HEK293 (cell line): ENCODE results near the gene SOX18.

ENCODE experiments used
- KLF8 ChIP-seq: fragments of 450-650 bp; formaldehyde crosslinking; IDR thresholded peaks from 2 replicates; pipeline ENCODE4 v1.5.1; 2016; ENCODE audit warnings: missing biosample characterization, missing genetic modification characterization
- SP2 ChIP-seq: fragments of 450-650 bp; formaldehyde crosslinking; IDR thresholded peaks from 2 replicates; pipeline ENCODE4 v1.5.1; 2016; ENCODE audit warnings: missing biosample characterization, missing genetic modification characterization
- SP7 ChIP-seq: fragments of 450-650 bp; formaldehyde crosslinking; IDR thresholded peaks from 2 replicates; pipeline ENCODE4 v1.5.1; 2016; ENCODE audit warnings: missing biosample characterization, missing genetic modification characterization
- ZBTB17 ChIP-seq: fragments of 450-650 bp; formaldehyde crosslinking; IDR thresholded peaks from 2 replicates; pipeline ENCODE4 v1.5.1; 2016; ENCODE audit warnings: missing biosample characterization, missing genetic modification characterization
- ZBTB21 ChIP-seq: fragments of 450-650 bp; formaldehyde crosslinking; IDR thresholded peaks from 2 replicates; pipeline ENCODE4 v1.5.1; 2017; ENCODE audit warnings: missing biosample characterization, missing genetic modification characterization
- ZBTB7A ChIP-seq: fragments of 450-650 bp; formaldehyde crosslinking; IDR thresholded peaks from 2 replicates; pipeline ENCODE4 v1.5.1; 2016; ENCODE audit warnings: low read depth, missing biosample characterization, missing genetic modification characterization
- ZEB2 ChIP-seq: fragments of 450-650 bp; formaldehyde crosslinking; IDR thresholded peaks from 2 replicates; pipeline ENCODE4 v1.5.1; 2016; ENCODE audit warnings: missing biosample characterization, missing genetic modification characterization
- ZFP69B ChIP-seq: fragments of 450-650 bp; formaldehyde crosslinking; IDR thresholded peaks from 2 replicates; pipeline ENCODE4 v1.5.1; 2016; ENCODE audit warnings: missing biosample characterization, missing genetic modification characterization
- ZIC2 ChIP-seq: fragments of 450-650 bp; formaldehyde crosslinking; IDR thresholded peaks from 2 replicates; pipeline ENCODE4 v1.5.1; 2016; ENCODE audit warnings: missing biosample characterization, missing genetic modification characterization
- ZNF10 ChIP-seq: fragments of 450-650 bp; formaldehyde crosslinking; IDR thresholded peaks from 2 replicates; pipeline ENCODE4 v1.5.1; 2017; ENCODE audit warnings: missing biosample characterization, missing genetic modification characterization
- ZNF2 ChIP-seq: fragments of 450-650 bp; formaldehyde crosslinking; IDR thresholded peaks from 2 replicates; pipeline ENCODE4 v1.5.1; 2016; ENCODE audit warnings: missing biosample characterization, missing genetic modification characterization
- ZNF211 ChIP-seq: fragments of 450-650 bp; formaldehyde crosslinking; IDR thresholded peaks from 2 replicates; pipeline ENCODE4 v1.5.1; 2016; ENCODE audit warnings: low read depth, missing biosample characterization, missing genetic modification characterization
- ZNF302 ChIP-seq: fragments of 450-650 bp; formaldehyde crosslinking; IDR thresholded peaks from 2 replicates; pipeline ENCODE4 v1.5.1; 2016; ENCODE audit warnings: missing biosample characterization, missing genetic modification characterization, low read depth
- ZNF341 ChIP-seq: fragments of 450-650 bp; formaldehyde crosslinking; IDR thresholded peaks from 2 replicates; pipeline ENCODE4; 2016; ENCODE audit warnings: low read depth, missing biosample characterization, missing genetic modification characterization
- ZNF37A ChIP-seq: fragments of 450-650 bp; IDR thresholded peaks from 2 replicates; pipeline ENCODE4 v1.5.1; 2018; ENCODE audit warnings: missing biosample characterization, missing genetic modification characterization
- ZNF423 ChIP-seq: fragments of 450-650 bp; formaldehyde crosslinking; IDR thresholded peaks from 2 replicates; pipeline ENCODE4 v1.5.1; 2016; ENCODE audit warnings: missing biosample characterization, missing genetic modification characterization
- ZNF510 ChIP-seq: fragments of 450-650 bp; formaldehyde crosslinking; IDR thresholded peaks from 2 replicates; pipeline ENCODE4 v1.5.1; 2018; ENCODE audit warnings: mild to moderate bottlenecking, missing genetic modification characterization, missing biosample characterization; ENCODE audit not compliant: insufficient replicate concordance
- ZNF610 ChIP-seq: fragments of 450-650 bp; formaldehyde crosslinking; IDR thresholded peaks from 2 replicates; pipeline ENCODE4 v1.5.1; 2016; ENCODE audit warnings: missing biosample characterization, missing genetic modification characterization, borderline replicate concordance
- ZNF623 ChIP-seq: fragments of 450-650 bp; formaldehyde crosslinking; IDR thresholded peaks from 2 replicates; pipeline ENCODE4 v1.5.1; 2016; ENCODE audit warnings: missing biosample characterization, missing genetic modification characterization
- ZSCAN30 ChIP-seq: fragments of 450-650 bp; IDR thresholded peaks from 2 replicates; pipeline ENCODE4 v1.5.1; 2018; ENCODE audit warnings: missing biosample characterization, mild to moderate bottlenecking, missing genetic modification characterization, moderate library complexity
- ZXDB ChIP-seq: fragments of 450-650 bp; formaldehyde crosslinking; IDR thresholded peaks from 2 replicates; pipeline ENCODE4 v1.5.1; 2016; ENCODE audit warnings: missing biosample characterization, missing genetic modification characterization
- TF ChIP-seq, protein P1 (sequence below): fragments of 450-650 bp; formaldehyde crosslinking; IDR thresholded peaks from 2 replicates; pipeline ENCODE4 v1.5.1; 2017; ENCODE audit warnings: missing biosample characterization, missing genetic modification characterization
- TF ChIP-seq, protein P2 (sequence below): fragments of 450-650 bp; formaldehyde crosslinking; optimal IDR thresholded peaks from 2 replicates; pipeline ENCODE3; 2016; ENCODE audit warnings: missing biosample characterization, mild to moderate bottlenecking, missing genetic modification characterization
- TF ChIP-seq, protein P3 (sequence below): sonication (generic); formaldehyde crosslinking; IDR thresholded peaks from 2 replicates; pipeline ENCODE4 v1.8.1; 2022; ENCODE audit warnings: mild to moderate bottlenecking, moderate library complexity, missing genetic modification reagents
- TF ChIP-seq, protein P4 (sequence below): fragments of 450-650 bp; formaldehyde crosslinking; IDR thresholded peaks from 2 replicates; pipeline ENCODE4 v1.5.1; 2016; ENCODE audit warnings: missing biosample characterization, missing genetic modification characterization
- TF ChIP-seq, protein P5 (sequence below): fragments of 450-650 bp; formaldehyde crosslinking; IDR thresholded peaks from 2 replicates; pipeline ENCODE4 v1.5.1; 2016; ENCODE audit warnings: missing biosample characterization, missing genetic modification characterization
- TF ChIP-seq, protein P6 (sequence below): fragments of 450-650 bp; formaldehyde crosslinking; IDR thresholded peaks from 2 replicates; pipeline ENCODE4 v1.5.1; 2017; ENCODE audit warnings: missing biosample characterization, missing genetic modification characterization
- TF ChIP-seq, protein P7 (sequence below): fragments of 450-650 bp; formaldehyde crosslinking; IDR thresholded peaks from 2 replicates; pipeline ENCODE4 v1.5.1; 2017; ENCODE audit warnings: missing biosample characterization, missing genetic modification characterization

SOX18 gene

DNA sequence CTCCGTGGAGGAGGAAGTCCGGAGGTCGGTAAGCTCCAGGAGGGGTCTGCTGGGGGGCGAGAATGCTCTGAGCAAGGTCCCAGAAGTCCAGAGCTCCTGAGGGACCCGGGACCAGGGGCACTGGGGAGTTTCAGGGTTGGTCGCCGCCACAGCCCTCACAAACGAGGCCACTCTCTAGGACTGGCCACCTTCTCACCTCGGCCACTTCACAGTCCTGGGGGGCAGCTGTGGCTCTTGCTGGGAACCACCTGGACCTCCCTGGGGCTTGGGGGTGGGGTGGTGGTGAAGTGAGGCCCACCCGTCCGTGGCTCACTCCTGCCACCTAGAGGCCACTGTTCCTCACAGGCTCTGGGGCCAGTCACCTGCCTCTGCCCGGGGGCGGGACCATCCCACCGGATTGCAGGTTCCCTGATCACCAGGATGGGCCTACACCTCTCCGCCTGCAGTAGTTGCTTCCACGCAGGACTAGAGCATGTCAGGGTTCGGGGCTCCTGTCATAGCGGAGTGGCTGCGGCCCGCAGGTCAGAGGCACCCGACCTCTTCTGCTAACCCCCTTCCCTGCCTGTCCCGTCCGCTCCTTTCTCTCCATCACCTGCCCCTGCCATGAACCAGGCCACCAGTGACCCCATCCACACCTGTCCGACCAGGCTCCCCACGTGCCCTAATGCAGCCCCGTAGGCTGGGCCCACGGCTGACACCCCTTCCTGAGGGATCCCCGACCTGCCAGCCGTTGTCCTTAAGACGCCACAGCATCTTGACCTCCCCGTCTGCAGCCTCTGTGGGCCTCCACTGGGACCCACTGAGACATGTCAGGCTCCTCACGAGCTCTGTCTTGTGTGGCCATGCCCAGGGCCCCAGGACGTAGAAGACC lies 8.4 kb upstream of the SOX18 start (continued):
- TF ChIP-seq, protein P1, sequence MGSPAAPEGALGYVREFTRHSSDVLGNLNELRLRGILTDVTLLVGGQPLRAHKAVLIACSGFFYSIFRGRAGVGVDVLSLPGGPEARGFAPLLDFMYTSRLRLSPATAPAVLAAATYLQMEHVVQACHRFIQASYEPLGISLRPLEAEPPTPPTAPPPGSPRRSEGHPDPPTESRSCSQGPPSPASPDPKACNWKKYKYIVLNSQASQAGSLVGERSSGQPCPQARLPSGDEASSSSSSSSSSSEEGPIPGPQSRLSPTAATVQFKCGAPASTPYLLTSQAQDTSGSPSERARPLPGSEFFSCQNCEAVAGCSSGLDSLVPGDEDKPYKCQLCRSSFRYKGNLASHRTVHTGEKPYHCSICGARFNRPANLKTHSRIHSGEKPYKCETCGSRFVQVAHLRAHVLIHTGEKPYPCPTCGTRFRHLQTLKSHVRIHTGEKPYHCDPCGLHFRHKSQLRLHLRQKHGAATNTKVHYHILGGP, result no peak
- 0 out of 2 replicates have a peak, but pooled peaks have one; percentile 48 for TF ChIP-seq ZNF423 (tag by site-specific recombination)
- TF ChIP-seq ZSCAN30 (tag by site-specific recombination), result peak; percentile 72
- no peak for TF ChIP-seq ZNF302 (tag by site-specific recombination)
- TF ChIP-seq ZBTB21, result no peak
- no peak for TF ChIP-seq ZNF610 (tag by site-specific recombination)
- TF ChIP-seq ZBTB17 (tag by site-specific recombination), result no peak
- TF ChIP-seq ZNF510 (tag by site-specific recombination), result no peak
- TF ChIP-seq ZNF37A (tag by site-specific recombination), result no peak
- TF ChIP-seq ZNF2 (tag by site-specific recombination), result no peak
- TF ChIP-seq, protein P2, sequence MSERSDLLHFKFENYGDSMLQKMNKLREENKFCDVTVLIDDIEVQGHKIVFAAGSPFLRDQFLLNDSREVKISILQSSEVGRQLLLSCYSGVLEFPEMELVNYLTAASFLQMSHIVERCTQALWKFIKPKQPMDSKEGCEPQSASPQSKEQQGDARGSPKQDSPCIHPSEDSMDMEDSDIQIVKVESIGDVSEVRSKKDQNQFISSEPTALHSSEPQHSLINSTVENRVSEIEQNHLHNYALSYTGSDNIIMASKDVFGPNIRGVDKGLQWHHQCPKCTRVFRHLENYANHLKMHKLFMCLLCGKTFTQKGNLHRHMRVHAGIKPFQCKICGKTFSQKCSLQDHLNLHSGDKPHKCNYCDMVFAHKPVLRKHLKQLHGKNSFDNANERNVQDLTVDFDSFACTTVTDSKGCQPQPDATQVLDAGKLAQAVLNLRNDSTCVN, result peak; percentile 16
- 0 out of 2 replicates have a peak, but pooled peaks have one; percentile 49 for TF ChIP-seq ZBTB7A
- TF ChIP-seq SP7 (tag by site-specific recombination), result 0 out of 2 replicates have a peak, but pooled peaks have one; percentile 39
- TF ChIP-seq, protein P3, sequence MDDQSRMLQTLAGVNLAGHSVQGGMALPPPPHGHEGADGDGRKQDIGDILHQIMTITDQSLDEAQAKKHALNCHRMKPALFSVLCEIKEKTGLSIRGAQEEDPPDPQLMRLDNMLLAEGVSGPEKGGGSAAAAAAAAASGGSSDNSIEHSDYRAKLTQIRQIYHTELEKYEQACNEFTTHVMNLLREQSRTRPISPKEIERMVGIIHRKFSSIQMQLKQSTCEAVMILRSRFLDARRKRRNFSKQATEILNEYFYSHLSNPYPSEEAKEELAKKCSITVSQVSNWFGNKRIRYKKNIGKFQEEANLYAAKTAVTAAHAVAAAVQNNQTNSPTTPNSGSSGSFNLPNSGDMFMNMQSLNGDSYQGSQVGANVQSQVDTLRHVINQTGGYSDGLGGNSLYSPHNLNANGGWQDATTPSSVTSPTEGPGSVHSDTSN (CRISPR knock-in tag), result no peak
- peak; percentile 36; the same call in 1 of the 2 replicates for TF ChIP-seq ZEB2 (tag by site-specific recombination)
- TF ChIP-seq ZNF623, result no peak
- TF ChIP-seq KLF8 (tag by site-specific recombination), result peak; percentile 36; the same call in 1 of the 2 replicates
- TF ChIP-seq ZNF10 (tag by site-specific recombination), result peak; percentile 92
- 0 out of 2 replicates have a peak, but pooled peaks have one; percentile 38 for TF ChIP-seq ZXDB (tag by site-specific recombination)
- TF ChIP-seq, protein P4, sequence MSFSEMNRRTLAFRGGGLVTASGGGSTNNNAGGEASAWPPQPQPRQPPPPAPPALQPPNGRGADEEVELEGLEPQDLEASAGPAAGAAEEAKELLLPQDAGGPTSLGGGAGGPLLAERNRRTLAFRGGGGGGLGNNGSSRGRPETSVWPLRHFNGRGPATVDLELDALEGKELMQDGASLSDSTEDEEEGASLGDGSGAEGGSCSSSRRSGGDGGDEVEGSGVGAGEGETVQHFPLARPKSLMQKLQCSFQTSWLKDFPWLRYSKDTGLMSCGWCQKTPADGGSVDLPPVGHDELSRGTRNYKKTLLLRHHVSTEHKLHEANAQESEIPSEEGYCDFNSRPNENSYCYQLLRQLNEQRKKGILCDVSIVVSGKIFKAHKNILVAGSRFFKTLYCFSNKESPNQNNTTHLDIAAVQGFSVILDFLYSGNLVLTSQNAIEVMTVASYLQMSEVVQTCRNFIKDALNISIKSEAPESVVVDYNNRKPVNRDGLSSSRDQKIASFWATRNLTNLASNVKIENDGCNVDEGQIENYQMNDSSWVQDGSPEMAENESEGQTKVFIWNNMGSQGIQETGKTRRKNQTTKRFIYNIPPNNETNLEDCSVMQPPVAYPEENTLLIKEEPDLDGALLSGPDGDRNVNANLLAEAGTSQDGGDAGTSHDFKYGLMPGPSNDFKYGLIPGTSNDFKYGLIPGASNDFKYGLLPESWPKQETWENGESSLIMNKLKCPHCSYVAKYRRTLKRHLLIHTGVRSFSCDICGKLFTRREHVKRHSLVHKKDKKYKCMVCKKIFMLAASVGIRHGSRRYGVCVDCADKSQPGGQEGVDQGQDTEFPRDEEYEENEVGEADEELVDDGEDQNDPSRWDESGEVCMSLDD (tag by site-specific recombination), result peak; percentile 71
- TF ChIP-seq ZNF211 (tag by site-specific recombination), result no peak
- TF ChIP-seq, protein P5, sequence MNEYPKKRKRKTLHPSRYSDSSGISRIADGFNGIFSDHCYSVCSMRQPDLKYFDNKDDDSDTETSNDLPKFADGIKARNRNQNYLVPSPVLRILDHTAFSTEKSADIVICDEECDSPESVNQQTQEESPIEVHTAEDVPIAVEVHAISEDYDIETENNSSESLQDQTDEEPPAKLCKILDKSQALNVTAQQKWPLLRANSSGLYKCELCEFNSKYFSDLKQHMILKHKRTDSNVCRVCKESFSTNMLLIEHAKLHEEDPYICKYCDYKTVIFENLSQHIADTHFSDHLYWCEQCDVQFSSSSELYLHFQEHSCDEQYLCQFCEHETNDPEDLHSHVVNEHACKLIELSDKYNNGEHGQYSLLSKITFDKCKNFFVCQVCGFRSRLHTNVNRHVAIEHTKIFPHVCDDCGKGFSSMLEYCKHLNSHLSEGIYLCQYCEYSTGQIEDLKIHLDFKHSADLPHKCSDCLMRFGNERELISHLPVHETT (tag by site-specific recombination), result no peak
- 0 out of 2 replicates have a peak, but pooled peaks have one; percentile 29 for TF ChIP-seq ZFP69B (tag by site-specific recombination)
- peak; percentile 65 for TF ChIP-seq ZIC2
- TF ChIP-seq, protein P6, sequence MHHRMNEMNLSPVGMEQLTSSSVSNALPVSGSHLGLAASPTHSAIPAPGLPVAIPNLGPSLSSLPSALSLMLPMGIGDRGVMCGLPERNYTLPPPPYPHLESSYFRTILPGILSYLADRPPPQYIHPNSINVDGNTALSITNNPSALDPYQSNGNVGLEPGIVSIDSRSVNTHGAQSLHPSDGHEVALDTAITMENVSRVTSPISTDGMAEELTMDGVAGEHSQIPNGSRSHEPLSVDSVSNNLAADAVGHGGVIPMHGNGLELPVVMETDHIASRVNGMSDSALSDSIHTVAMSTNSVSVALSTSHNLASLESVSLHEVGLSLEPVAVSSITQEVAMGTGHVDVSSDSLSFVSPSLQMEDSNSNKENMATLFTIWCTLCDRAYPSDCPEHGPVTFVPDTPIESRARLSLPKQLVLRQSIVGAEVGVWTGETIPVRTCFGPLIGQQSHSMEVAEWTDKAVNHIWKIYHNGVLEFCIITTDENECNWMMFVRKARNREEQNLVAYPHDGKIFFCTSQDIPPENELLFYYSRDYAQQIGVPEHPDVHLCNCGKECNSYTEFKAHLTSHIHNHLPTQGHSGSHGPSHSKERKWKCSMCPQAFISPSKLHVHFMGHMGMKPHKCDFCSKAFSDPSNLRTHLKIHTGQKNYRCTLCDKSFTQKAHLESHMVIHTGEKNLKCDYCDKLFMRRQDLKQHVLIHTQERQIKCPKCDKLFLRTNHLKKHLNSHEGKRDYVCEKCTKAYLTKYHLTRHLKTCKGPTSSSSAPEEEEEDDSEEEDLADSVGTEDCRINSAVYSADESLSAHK, result no peak
- peak; percentile 19; the same call in 1 of the 2 replicates for TF ChIP-seq SP2 (tag by site-specific recombination)
- TF ChIP-seq ZNF341 (tag by site-specific recombination), result 0 out of 2 replicates have a peak, but pooled peaks have one; percentile 18
- TF ChIP-seq, protein P7, sequence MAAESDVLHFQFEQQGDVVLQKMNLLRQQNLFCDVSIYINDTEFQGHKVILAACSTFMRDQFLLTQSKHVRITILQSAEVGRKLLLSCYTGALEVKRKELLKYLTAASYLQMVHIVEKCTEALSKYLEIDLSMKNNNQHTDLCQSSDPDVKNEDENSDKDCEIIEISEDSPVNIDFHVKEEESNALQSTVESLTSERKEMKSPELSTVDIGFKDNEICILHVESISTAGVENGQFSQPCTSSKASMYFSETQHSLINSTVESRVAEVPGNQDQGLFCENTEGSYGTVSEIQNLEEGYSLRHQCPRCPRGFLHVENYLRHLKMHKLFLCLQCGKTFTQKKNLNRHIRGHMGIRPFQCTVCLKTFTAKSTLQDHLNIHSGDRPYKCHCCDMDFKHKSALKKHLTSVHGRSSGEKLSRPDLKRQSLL, result no peak
